ENCODE measurements around the gene ARHGDIG. TPM values are rescaled to one million over a fixed set of nuclear protein-coding genes. Genes with fewer than 3 reads are reported as not detected.

The ARHGDIG gene
- total and polyA plus RNA-seq, 7 experiments from 2014 or later = 1.2 to 2.1 (median 1.4) TPM; not detected in 4

DNA sequence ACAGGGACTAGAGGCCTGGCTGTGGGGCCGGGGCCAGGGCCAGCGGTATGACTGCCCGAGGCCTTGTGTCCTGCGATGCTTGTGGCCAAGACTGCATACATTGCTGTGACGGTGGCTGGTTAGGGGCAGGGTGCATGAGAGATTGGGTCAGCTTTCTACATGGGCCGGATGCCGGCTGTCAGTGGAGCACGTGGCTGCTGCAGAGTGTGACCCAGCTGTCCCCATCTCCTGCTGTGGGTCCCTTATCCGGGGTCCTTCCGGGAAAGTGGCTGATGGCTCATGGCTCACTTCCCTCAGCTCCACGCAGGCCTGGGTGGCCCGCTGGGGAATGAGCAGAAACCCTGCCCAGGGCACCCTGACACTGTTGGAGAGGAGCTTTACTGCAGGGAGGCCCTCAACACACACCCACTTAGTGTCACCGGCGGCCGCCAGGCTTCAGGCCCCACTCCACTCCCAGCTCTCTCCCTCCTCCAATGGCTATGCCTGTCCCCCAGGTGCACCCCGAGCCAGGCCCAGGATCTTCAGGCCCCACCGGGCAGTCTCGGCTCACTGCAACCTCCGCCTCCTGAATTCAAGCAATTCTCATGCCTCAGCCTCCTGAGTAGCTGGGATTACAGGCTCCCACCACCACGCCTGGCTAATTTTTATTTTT is 3.8 kb upstream of the ARHGDIG start:
- Histone ChIP-seq H3K27ac (ENCODE audit: low read depth, low read length) (no peak overlapping the region), H3K4me3 (ENCODE audit: low read length) (no peak overlapping the region), H3K4me1 (ENCODE audit: control insufficient read depth in 2 of 2, insufficient read depth in 2 of 2, low read length in 2 of 2) (peaks cover 0 to 7% of the 10 kb centered on the region in 2 donors), H3K27me3 (ENCODE audit: control insufficient read depth in 2 of 2, insufficient read depth in 2 of 2, low read length in 2 of 2) (peaks cover 0 to 3% of the 10 kb centered on the region in 2 donors), H3K36me3 (ENCODE audit: control insufficient read depth in 2 of 3, insufficient read depth in 3 of 3, low read length in 3 of 3) (no peaks in the 10 kb centered on the region), H3K9me3 (ENCODE audit: control insufficient read depth in 2 of 3, low read length in 3 of 3) (no peaks in the 10 kb centered on the region)
- Mint-ChIP-seq H3K27me3 (peaks cover 5 to 41% (median 13%) of the 10 kb centered on the region in 5 donors), H3K9me3 (peaks cover 0 to 2% (median 0%) of the 10 kb centered on the region in 11 donors), H3K27ac (peak overlapping the region in 1 of 9 donors; percentile 83), H3K36me3 (no peaks in the 10 kb centered on the region), H3K4me1 (peaks cover 0 to 12% (median 8%) of the 10 kb centered on the region in 7 donors), H3K4me3 (peak overlapping the region; percentile 6 to 82 (median 60))
- ChIA-PET CTCF (no interaction called here), POLR2A (no interaction called here)
- no peak for DNase-seq
- ATAC-seq = no peak
- intact Hi-C loops (cut with micrococcal nuclease) = loop anchor here in 1 of 2 donors (5.0 kb wide), 1 partner anchor 34 kb away; no protein-coding TSS in a partner anchor

GRCh38 chr16:278863-279366 is 1.5 kb upstream of the ARHGDIG start:
- Mint-ChIP-seq H3K9me3 (peaks cover 0 to 2% (median 0%) of the 10 kb centered on the region in 11 donors), H3K36me3 (no peaks in the 10 kb centered on the region), H3K4me3 (peak overlapping the region in 4 of 10 donors; percentile 0 to 45 (median 8)), H3K27me3 (peaks cover 5 to 44% (median 13%) of the 10 kb centered on the region in 5 donors), H3K4me1 (peaks cover 0 to 12% (median 8%) of the 10 kb centered on the region in 7 donors), H3K27ac (no peak overlapping the region)
- CTCF ChIA-PET = no interaction called here
- POLR2A ChIA-PET = no interaction called here
- Histone ChIP-seq H3K4me3 (ENCODE audit: low read length) (no peak overlapping the region), H3K27me3 (ENCODE audit: control insufficient read depth in 2 of 2, insufficient read depth in 2 of 2, low read length in 2 of 2) (peaks cover 0 to 3% of the 10 kb centered on the region in 2 donors), H3K27ac (ENCODE audit: low read depth, low read length) (no peak overlapping the region), H3K9me3 (ENCODE audit: control insufficient read depth in 2 of 3, low read length in 3 of 3) (no peaks in the 10 kb centered on the region), H3K36me3 (ENCODE audit: control insufficient read depth in 2 of 3, insufficient read depth in 3 of 3, low read length in 3 of 3) (no peaks in the 10 kb centered on the region), H3K4me1 (ENCODE audit: control insufficient read depth in 2 of 2, insufficient read depth in 2 of 2, low read length in 2 of 2) (peaks cover 0 to 7% of the 10 kb centered on the region in 2 donors)
- DNase-seq (peak in 7 of 9 donors; percentile 18 to 62 (median 47)), ATAC-seq (peak; percentile 67)
- intact Hi-C loops (cut with micrococcal nuclease) = loop anchor here in 1 of 2 donors (5.0 kb wide), 1 partner anchor 37 kb away; no protein-coding TSS in a partner anchor

DNA sequence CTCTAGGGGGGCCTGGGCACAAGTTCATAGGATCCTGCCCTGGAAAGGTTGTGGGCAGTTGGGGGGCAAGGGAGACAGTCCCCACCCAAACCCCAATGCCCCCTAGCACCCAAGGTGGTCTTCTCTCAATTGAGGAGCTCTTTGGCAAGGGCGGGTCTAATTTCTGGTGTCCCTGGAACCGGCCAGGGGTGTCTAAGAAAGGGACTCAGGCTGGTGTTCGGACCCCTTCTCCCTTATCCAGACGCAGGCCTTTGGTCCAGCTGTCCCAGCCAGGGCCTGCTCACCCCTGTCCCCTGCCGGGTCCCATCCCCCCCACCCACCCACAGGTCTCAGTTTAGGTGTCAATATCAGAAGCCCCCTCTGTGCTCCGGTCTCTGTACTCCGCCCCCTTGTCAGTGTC is 860 bp upstream of the ARHGDIG start:
- no peak for ATAC-seq
- Mint-ChIP-seq H3K4me3 (peak overlapping the region in 5 of 10 donors; percentile 0 to 39 (median 5)), H3K36me3 (no peaks in the 10 kb centered on the region), H3K4me1 (peaks cover 0 to 12% (median 8%) of the 10 kb centered on the region in 7 donors), H3K27me3 (peaks cover 5 to 40% (median 13%) of the 10 kb centered on the region in 5 donors), H3K9me3 (peaks cover 0 to 2% (median 0%) of the 10 kb centered on the region in 11 donors), H3K27ac (no peak overlapping the region)
- no peak for DNase-seq
- Histone ChIP-seq H3K9me3 (ENCODE audit: control insufficient read depth in 2 of 3, low read length in 3 of 3) (no peaks in the 10 kb centered on the region), H3K27ac (ENCODE audit: low read depth, low read length) (no peak overlapping the region), H3K27me3 (ENCODE audit: control insufficient read depth in 2 of 2, insufficient read depth in 2 of 2, low read length in 2 of 2) (peaks cover 0 to 3% of the 10 kb centered on the region in 2 donors), H3K36me3 (ENCODE audit: control insufficient read depth in 2 of 3, insufficient read depth in 3 of 3, low read length in 3 of 3) (no peaks in the 10 kb centered on the region), H3K4me1 (ENCODE audit: control insufficient read depth in 2 of 2, insufficient read depth in 2 of 2, low read length in 2 of 2) (peaks cover 0 to 7% of the 10 kb centered on the region in 2 donors), H3K4me3 (ENCODE audit: low read length) (no peak overlapping the region)
- intact Hi-C loops (cut with micrococcal nuclease) = loop anchor here in 1 of 2 donors (5.0 kb wide), 1 partner anchor 37 kb away; no protein-coding TSS in a partner anchor
- ChIA-PET POLR2A (no interaction called here), CTCF (no interaction called here)

DNA sequence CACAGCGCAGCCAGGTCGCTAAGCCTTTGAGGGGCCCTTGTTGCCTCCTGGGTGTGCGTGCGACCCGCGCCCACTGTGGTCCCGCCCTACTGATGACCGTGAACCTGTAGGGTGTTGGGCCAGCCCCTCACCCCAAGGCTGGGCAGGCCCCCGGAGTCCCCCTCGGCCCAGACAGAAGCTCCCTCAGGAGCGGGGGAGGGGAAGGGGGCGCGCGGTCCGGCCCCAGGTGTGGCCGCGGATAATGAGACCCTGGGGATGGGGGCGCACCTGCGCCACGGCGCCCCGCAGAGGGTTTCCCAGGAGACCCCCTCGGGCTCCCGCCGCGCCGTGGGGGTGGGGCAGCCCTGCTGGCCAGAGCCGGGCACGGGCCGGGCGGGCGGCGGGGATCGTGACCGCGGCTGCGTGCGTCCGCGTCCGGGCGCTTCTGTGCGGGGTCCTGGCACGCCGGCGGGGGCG is 358 bp upstream of the ARHGDIG start:
- Mint-ChIP-seq H3K36me3 (no peaks in the 10 kb centered on the region), H3K27ac (no peak overlapping the region)
- CTCF ChIA-PET = no interaction called here

DNA sequence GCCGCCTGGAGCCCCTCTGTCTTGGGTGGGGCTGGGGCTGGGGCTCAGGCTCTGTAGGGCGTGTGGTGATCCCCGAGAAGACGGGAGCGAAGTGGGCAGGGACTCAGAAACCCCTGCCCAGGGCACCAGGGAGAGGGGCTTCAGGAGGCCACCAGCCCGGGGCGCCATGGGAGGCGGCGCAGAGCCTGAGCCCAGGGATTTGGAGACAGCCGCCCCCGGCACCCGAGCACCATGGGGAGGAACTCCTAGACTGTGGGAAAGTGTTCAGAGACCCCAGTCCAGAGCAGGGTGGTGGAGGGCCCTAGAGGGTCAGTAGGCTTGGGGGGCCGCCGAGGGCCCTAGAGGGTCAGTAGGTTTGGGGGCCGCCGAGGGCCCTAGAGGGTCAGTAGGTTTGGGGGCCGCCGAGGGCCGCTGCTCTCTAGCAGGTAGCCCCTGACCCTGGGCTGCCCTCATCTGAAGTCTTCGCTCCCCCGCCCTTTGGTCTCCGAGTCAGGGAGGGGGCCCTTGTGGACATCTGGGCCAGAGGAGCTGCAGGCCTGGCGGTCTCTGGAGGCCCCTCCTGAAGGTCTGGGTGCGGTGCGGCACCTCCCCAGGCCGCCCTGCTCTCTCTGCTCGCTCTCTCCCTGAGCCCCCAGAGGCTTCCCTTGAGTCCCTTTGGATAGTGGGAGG is 734 bp downstream of the ARHGDIG start:
- Mint-ChIP-seq H3K27ac (no peak overlapping the region), H3K4me1 (peaks cover 0 to 8% (median 8%) of the 10 kb centered on the region in 7 donors), H3K36me3 (no peaks in the 10 kb centered on the region), H3K4me3 (peak overlapping the region in 2 of 10 donors; percentile 43 to 55), H3K27me3 (peaks cover 5 to 34% (median 12%) of the 10 kb centered on the region in 5 donors), H3K9me3 (peaks cover 0 to 2% (median 0%) of the 10 kb centered on the region in 11 donors)
- Histone ChIP-seq H3K4me3 (ENCODE audit: low read length) (no peak overlapping the region), H3K27ac (ENCODE audit: low read depth, low read length) (no peak overlapping the region), H3K27me3 (ENCODE audit: control insufficient read depth in 2 of 2, insufficient read depth in 2 of 2, low read length in 2 of 2) (peaks cover 0 to under 1% of the 10 kb centered on the region in 2 donors), H3K4me1 (ENCODE audit: control insufficient read depth in 2 of 2, insufficient read depth in 2 of 2, low read length in 2 of 2) (peaks cover 0 to 7% of the 10 kb centered on the region in 2 donors), H3K9me3 (ENCODE audit: control insufficient read depth in 2 of 3, low read length in 3 of 3) (no peaks in the 10 kb centered on the region), H3K36me3 (ENCODE audit: control insufficient read depth in 2 of 3, insufficient read depth in 3 of 3, low read length in 3 of 3) (no peaks in the 10 kb centered on the region)
- ATAC-seq (no peak), DNase-seq (no peak)
- intact Hi-C loops (cut with micrococcal nuclease) = no loop called here
- CTCF ChIA-PET = no interaction called here
- POLR2A ChIA-PET = no interaction called here

More for the DNA sequence above, 358 bp upstream of the ARHGDIG start:
- intact Hi-C loops (cut with micrococcal nuclease) = no loop called here
- Mint-ChIP-seq H3K27me3 (peaks cover 5 to 38% (median 13%) of the 10 kb centered on the region in 5 donors), H3K4me1 (peaks cover 0 to 12% (median 8%) of the 10 kb centered on the region in 7 donors), H3K4me3 (peak overlapping the region in 2 of 10 donors; percentile 5 to 27), H3K9me3 (peaks cover 0 to 2% (median 0%) of the 10 kb centered on the region in 11 donors)
- no peak for DNase-seq
- ATAC-seq = no peak
- no peak overlapping the region for H3K4me3 ChIP-seq (ENCODE audit: low read length)
- no peaks in the 10 kb centered on the region for H3K36me3 ChIP-seq (ENCODE audit: control insufficient read depth in 2 of 3, insufficient read depth in 3 of 3, low read length in 3 of 3)
- POLR2A ChIA-PET = no interaction called here
- peaks cover 0 to 3% of the 10 kb centered on the region in 2 donors for H3K27me3 ChIP-seq (ENCODE audit: control insufficient read depth in 2 of 2, insufficient read depth in 2 of 2, low read length in 2 of 2)
- peaks cover 0 to 7% of the 10 kb centered on the region in 2 donors for H3K4me1 ChIP-seq (ENCODE audit: control insufficient read depth in 2 of 2, insufficient read depth in 2 of 2, low read length in 2 of 2)
- H3K27ac ChIP-seq (ENCODE audit: low read depth, low read length) = no peak overlapping the region
- no peaks in the 10 kb centered on the region for H3K9me3 ChIP-seq (ENCODE audit: control insufficient read depth in 2 of 3, low read length in 3 of 3)

GRCh38 chr16:281660-282255 is 1.4 kb downstream of the ARHGDIG start:
- peaks cover 0 to 5% (median 0%) of the 10 kb centered on the region in 3 experiments for H3K36me3 ChIP-seq (ENCODE audit: control insufficient read depth in 2 of 3, insufficient read depth in 3 of 3, low read length in 3 of 3)
- H3K4me1 Mint-ChIP-seq = peaks cover 0 to 8% (median 8%) of the 10 kb centered on the region in 7 donors
- intact Hi-C loops (cut with micrococcal nuclease) = no loop called here
- no peaks in the 10 kb centered on the region for H3K27me3 ChIP-seq (ENCODE audit: control insufficient read depth in 2 of 2, insufficient read depth in 2 of 2, low read length in 2 of 2)
- peaks cover 5 to 27% (median 6%) of the 10 kb centered on the region in 5 donors for H3K27me3 Mint-ChIP-seq
- H3K4me3 ChIP-seq (ENCODE audit: low read length) = no peak overlapping the region
- H3K4me3 Mint-ChIP-seq = peak overlapping the region in 2 of 10 donors; percentile 38 to 55
- H3K36me3 Mint-ChIP-seq = no peaks in the 10 kb centered on the region
- POLR2A ChIA-PET = no interaction called here
- ATAC-seq = no peak
- H3K4me1 ChIP-seq (ENCODE audit: control insufficient read depth in 2 of 2, insufficient read depth in 2 of 2, low read length in 2 of 2) = peaks cover 0 to 7% of the 10 kb centered on the region in 2 donors
- no peak overlapping the region for H3K27ac ChIP-seq (ENCODE audit: low read depth, low read length)
- CTCF ChIA-PET = no interaction called here
- DNase-seq = no peak
- peaks cover 0 to 4% (median 0%) of the 10 kb centered on the region in 3 experiments for H3K9me3 ChIP-seq (ENCODE audit: control insufficient read depth in 2 of 3, low read length in 3 of 3)
- no peak overlapping the region for H3K27ac Mint-ChIP-seq
- peaks cover 0 to 2% (median 0%) of the 10 kb centered on the region in 11 donors for H3K9me3 Mint-ChIP-seq
